Mammary epithelial cell (primary cell): Measurements from ENCODE around the gene SCNN1A.

Source experiments
- CTCF ChIP-seq, 2 donors: IDR thresholded peaks in 1 of 2; conservative IDR thresholded peaks in 1 of 2; 2 replicates each; pipeline ENCODE4 v1.5.1; 2011 to 2012; ENCODE audit warnings: inconsistent platforms in 2 of 2, low read length in 2 of 2, mild to moderate bottlenecking in 2 of 2, control low read depth in 1 of 2, low read depth in 1 of 2; ENCODE audit not compliant: insufficient read depth in 1 of 2; ENCODE audit errors: extremely low read depth in 1 of 2
- EZH2 ChIP-seq: IDR thresholded peaks from 2 replicates; pipeline ENCODE4 v1.6.1; 2012; ENCODE audit warnings: low read length, inconsistent platforms, borderline replicate concordance

- no peak for TF ChIP-seq EZH2
- no peak for TF ChIP-seq CTCF (conservative IDR thresholded peaks at IDR 0.05 in 1 of 2, IDR thresholded peaks at IDR 0.05 in 1 of 2; ENCODE audit: extremely low read depth in 1 of 2, insufficient read depth in 1 of 2, low read depth in 1 of 2, low read length in 2 of 2)
Observed at GRCh38 chr12:6303071-6303470, 72.3 kb downstream of the SCNN1A start.
